ENCODE measurements around the gene PLCH2. TPM values are rescaled to one million over a fixed set of nuclear protein-coding genes. Genes with fewer than 3 reads are reported as not detected.

PLCH2 gene
- total and polyA plus RNA-seq, 8 donors, result 0.67 to 6.5 (median 3.7) TPM

DNA sequence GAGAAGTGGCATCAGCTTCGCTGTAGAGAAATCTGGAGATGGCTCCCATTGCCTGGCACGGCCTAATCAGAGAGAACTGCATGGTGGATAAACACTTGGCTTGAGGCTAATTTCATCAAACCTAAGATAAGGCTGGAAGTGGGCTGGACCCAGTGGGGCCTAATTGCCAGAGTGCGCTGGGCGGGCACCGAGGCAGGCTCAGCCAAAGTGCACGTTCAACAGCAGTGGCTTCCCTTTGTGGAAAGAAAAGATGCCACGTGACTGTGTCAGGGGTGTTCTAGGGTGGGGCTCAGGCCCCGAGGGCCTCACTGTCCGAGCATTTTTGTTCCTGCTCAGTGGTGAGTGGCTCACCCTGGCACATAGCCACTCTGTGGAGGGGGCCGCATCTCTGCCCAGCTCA, 5.8 kb downstream of the PLCH2 start:
- no peak for DNase-seq
- Histone ChIP-seq H3K9me3 (no peaks in the 10 kb centered on the region), H3K4me1 (no peaks in the 10 kb centered on the region), H3K27me3 (peaks cover 0 to 24% of the 10 kb centered on the region in 2 donors), H3K27ac (no peak overlapping the region), H3K4me3 (no peak overlapping the region), H3K36me3 (no peaks in the 10 kb centered on the region)
- ATAC-seq, result no peak
- intact Hi-C loops (cut with DNase I), result no loop called here
- TF ChIP-seq, protein P1, sequence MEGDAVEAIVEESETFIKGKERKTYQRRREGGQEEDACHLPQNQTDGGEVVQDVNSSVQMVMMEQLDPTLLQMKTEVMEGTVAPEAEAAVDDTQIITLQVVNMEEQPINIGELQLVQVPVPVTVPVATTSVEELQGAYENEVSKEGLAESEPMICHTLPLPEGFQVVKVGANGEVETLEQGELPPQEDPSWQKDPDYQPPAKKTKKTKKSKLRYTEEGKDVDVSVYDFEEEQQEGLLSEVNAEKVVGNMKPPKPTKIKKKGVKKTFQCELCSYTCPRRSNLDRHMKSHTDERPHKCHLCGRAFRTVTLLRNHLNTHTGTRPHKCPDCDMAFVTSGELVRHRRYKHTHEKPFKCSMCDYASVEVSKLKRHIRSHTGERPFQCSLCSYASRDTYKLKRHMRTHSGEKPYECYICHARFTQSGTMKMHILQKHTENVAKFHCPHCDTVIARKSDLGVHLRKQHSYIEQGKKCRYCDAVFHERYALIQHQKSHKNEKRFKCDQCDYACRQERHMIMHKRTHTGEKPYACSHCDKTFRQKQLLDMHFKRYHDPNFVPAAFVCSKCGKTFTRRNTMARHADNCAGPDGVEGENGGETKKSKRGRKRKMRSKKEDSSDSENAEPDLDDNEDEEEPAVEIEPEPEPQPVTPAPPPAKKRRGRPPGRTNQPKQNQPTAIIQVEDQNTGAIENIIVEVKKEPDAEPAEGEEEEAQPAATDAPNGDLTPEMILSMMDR (IDR thresholded peaks at IDR 0.05), result no peak

DNA sequence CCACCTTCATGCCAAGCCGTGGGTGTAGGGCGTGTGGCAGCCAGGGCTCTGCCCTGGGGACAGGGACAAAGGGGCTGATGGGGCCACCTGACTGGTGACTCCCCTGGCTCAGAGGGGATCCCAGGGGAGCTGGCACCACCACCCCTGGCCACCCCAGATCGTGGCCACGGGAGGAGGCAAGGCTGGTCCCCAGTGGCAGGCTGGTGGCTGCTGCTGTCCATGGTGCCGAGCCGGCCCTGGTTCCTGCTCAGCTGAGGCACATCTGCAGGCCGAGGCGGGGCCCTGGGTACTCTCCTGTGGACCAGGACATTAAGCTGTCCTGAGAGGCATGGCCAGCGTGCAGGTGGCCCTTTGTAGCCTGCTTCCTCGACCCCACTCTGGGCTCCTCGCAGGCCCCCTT, 6.5 kb downstream of the PLCH2 start:
- no peaks in the 10 kb centered on the region for H3K4me1 ChIP-seq
- peaks cover 0 to 17% of the 10 kb centered on the region in 2 donors for H3K27me3 ChIP-seq
- H3K9me3 ChIP-seq, result peaks cover 0 to under 1% of the 10 kb centered on the region in 2 donors
- no peak for ATAC-seq
- no peak overlapping the region for H3K27ac ChIP-seq
- TF ChIP-seq, protein P1 (IDR thresholded peaks at IDR 0.05), result no peak
- intact Hi-C loops (cut with DNase I), result no loop called here
- H3K36me3 ChIP-seq, result no peaks in the 10 kb centered on the region
- H3K4me3 ChIP-seq, result no peak overlapping the region
- DNase-seq, result no peak

DNA sequence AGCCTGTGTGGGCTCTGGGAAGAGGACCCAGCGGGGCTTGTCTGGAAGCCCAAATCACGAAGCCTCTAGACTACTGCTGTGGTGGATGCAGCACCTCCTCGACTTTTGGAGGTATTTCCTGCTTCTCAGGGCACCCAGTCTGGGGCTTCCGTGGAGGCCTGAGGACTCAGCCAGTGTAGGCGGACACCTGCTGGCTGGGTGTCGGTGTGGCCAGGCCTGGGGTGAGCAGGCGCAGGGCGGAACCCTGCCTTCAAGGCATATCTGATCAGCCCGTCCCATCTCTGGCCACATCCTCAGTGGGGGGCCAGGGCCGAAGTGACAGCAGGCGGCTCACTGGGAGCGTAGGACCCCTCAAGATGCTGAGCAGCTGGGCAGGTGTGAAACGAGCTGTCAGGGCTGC, 6.9 kb downstream of the PLCH2 start:
- H3K4me1 ChIP-seq, result no peaks in the 10 kb centered on the region
- H3K36me3 ChIP-seq, result no peaks in the 10 kb centered on the region
- peaks cover 0 to 5% of the 10 kb centered on the region in 2 donors for H3K9me3 ChIP-seq
- no peak overlapping the region for H3K4me3 ChIP-seq
- DNase-seq (no peak), ATAC-seq (no peak)
- intact Hi-C loops (cut with DNase I), result no loop called here
- peaks cover 0 to 12% of the 10 kb centered on the region in 2 donors for H3K27me3 ChIP-seq
- H3K27ac ChIP-seq, result no peak overlapping the region
- TF ChIP-seq, protein P1 (IDR thresholded peaks at IDR 0.05), result no peak

DNA sequence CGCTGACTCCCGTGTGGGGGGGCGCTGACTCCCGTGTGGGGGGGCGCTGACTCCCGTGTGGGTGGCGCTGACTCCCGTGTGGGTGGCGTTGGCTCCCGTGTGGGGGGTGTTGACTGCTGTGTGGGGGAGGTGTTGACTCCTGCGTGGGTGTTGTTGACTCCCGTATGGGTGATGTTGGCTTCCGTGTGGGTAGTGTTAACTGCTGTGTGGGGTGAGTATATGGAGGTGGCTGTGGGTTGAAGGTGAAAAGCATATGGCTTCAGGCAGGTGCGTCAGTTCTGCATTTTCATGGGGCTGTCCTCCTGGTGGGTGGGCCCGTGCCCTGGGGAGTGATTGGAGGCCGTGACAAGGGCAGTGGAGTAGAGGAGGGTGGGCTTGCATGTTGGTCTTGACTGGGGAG, 7.9 kb downstream of the PLCH2 start:
- Histone ChIP-seq H3K4me3 (no peak overlapping the region), H3K27me3 (peaks cover 0 to 3% of the 10 kb centered on the region in 2 donors), H3K36me3 (no peaks in the 10 kb centered on the region), H3K27ac (no peak overlapping the region), H3K4me1 (no peaks in the 10 kb centered on the region), H3K9me3 (peaks cover 0 to 14% of the 10 kb centered on the region in 2 donors)
- ATAC-seq (no peak), DNase-seq (no peak)
- intact Hi-C loops (cut with DNase I), result no loop called here
- TF ChIP-seq, protein P1 (IDR thresholded peaks at IDR 0.05), result no peak

DNA sequence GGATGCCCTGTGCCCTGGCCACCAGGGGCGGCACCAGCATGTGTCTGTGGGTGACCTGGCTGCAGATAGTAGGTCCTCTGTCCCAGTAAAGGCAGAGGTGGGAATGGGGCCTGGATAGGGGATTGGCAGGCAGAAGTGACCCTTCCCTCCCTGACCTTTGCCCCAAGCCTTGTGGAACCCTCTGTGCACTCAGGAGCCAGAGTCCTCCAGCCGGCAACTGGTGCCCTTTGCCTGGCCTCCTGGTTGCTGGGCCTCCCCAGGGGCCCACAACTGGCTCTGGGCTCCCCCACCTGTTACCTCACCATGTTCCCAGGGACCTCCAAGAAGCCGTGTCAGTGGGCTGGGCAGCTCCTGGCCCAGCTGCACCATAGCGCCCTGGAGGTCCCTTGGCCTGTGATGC, 10.0 kb downstream of the PLCH2 start:
- H3K9me3 ChIP-seq, result peaks cover 0 to 20% of the 10 kb centered on the region in 2 donors
- no peaks in the 10 kb centered on the region for H3K36me3 ChIP-seq
- TF ChIP-seq, protein P1 (IDR thresholded peaks at IDR 0.05), result no peak
- peaks cover 0 to 2% of the 10 kb centered on the region in 2 donors for H3K27me3 ChIP-seq
- H3K27ac ChIP-seq, result no peak overlapping the region
- ATAC-seq, result no peak
- H3K4me1 ChIP-seq, result no peaks in the 10 kb centered on the region
- DNase-seq, result no peak
- no peak overlapping the region for H3K4me3 ChIP-seq
- intact Hi-C loops (cut with DNase I), result no loop called here

Data from left lung (tissue), 10 donors.